HG03457 (cell line): ENCODE results near the gene YTHDF2.
"Not testable (repeated sequence)": the region's sequence is repeated elsewhere in the genome, so short reads cannot be mapped to it uniquely, and the experiment has no call there.

Experiments used
- ATAC-seq: cut with Tn5 transposase; IDR thresholded peaks from one replicate; pipeline ENCODE4 v1.9.1; 2021; ENCODE audit warnings: moderate number of reproducible peaks; ENCODE audit not compliant: unreplicated experiment

The YTHDF2 gene

DNA sequence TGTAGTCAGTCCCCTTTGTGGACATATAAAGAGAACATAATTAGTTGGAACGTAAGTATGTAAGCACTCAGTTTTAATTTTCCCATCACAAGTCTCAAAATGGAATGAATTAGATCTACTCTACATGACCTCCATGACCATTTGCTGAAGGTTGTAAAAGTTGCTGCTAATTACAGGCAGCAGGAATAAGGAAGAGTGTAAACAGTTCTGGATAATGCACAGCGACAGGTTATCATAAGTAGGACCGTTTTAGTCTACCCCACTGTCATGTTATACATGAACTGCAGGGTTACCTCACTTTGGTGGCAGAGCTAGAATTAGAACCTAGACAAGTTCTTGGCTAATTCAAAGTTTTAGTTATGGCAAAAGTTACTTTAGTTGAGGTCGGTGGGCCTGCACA is 21.7 kb downstream of the YTHDF2 start:
- ATAC-seq, result no peak

DNA sequence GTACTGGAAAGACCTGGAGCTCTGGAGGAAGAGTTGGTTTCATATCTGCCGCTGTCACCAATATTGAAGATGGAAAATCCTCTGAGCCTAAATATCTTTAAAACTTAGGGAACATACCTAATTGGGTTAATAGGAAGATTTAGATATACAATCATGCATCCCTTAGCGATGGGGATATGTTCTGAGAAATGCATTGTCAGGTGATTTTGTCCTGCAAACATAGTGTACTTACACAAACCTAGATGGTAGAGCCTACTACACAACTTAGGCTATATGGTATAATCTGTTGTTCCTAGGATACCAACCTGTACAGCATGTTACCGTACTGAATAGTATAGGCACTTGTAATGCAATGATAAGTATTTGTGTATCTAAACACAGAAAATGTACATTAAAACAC is 22.5 kb downstream of the YTHDF2 start:
- no peak for ATAC-seq

DNA sequence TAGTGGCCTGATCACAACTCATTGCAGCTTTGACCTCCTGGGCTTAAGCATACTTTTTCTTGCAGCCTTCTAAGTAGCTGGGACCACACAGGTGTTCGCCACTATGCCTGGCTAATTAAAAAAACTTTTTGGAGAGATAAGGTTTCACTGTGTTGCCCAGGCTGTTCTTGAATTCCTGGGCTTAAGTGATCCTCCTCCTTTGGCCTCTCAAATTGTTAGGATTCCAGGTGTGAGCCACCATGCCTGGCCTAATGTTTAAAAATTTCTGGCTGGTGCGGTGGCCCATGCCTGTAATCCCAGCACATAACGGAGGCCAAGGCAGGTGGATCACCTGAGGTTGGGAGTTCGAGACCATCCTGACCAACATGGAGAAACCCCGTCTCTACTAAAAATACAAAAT is 24.4 kb downstream of the YTHDF2 start:
- ATAC-seq, result no peak

DNA sequence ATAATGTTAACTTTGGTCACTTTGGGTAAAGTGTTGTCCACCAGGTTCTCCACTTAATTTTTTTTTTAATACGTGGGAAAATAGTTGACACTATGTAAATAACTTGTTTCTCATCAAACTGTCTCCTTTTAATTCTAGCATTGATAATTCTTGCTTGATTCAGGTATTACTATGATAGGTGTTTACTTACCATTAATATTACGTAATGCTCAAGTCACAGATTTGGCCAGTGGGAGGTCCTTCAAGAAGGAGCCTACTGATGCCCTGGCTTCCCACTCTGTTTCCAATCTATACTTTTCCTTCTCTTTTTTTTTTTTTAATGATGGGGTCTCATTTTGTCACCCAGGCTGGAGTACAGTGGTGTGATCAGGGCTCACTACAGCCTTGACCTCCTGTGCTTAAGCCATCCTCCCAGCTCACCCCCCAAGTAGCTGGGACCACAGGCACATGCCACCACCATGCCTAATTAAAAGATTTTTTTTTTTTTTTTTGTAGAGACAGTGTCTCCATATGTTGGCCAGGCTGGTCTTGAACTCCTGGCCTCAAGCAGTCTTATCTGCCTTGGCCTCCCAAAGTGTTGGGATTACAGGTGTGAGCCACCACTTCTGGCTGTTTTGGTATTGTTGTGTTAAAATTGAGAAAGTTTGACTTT is 29.9 kb downstream of the YTHDF2 start:
- ATAC-seq, result no peak

DNA sequence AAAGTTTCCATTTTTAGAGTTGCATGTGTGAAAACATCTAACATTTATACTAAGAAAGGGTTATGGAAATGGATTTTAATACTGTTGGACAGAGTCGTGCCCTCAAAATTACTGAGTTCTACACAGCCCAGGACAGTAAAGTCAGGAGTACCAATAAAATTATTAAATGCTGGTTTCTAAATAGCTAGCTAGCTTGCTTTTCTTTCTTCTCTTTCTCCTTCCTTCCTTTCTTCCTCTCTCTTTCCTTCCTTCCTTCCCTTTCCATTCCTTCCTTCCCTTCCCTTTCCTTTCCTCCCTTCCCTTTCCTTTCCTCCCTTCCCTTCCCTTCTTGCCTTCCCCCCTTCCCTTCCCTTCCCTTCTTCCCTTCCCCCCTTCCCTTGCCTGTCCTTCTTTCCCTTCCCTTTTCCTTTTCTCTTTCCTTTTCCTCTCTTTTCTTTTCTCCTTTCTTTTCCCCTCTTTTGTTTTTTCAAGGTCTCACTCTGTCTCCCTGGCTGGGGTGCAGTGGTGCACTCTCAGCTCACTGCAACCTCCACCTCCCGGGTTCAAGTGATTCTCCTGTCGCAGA is 33.9 kb downstream of the YTHDF2 start:
- ATAC-seq, result no peak

DNA sequence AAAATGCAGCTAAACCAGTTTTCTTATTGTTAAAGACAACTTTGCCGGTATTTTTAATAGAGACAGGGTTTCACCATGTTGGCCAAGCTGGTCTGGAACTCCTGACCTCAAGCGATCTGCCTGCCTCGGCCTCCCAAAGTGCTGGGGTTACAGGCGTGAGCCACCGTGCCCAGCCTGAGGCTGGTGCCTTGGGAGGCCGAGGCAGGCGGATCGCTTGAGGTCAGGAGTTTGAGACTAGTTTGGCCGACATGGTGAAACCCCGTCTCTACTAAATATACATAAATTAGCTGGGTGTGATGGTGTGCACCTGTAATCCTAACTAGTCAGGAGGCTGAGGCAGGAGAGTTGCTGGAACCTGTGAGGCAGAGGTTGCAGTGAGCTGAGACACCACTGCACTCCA is 35.2 kb downstream of the YTHDF2 start:
- not testable (repeated sequence) for ATAC-seq

DNA sequence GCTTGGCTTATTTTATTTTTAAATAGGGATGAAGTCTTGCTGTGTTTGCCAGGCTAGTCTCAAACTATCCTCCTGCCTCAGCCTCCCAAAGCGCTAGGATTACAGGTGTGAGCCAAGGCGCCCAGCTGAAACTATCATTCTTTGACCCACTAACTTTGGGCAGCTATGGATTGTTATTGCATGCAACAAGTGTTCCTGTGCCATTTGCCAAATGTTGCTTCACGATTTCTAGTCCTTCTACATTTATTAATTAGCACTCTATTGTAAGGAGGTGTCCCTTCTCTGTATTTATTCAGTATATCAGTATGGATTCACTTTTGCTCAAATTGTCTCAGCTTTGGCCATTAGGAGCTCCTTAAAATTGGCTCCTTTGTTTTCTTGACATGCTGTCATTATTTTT is 36.4 kb downstream of the YTHDF2 start:
- no peak for ATAC-seq

DNA sequence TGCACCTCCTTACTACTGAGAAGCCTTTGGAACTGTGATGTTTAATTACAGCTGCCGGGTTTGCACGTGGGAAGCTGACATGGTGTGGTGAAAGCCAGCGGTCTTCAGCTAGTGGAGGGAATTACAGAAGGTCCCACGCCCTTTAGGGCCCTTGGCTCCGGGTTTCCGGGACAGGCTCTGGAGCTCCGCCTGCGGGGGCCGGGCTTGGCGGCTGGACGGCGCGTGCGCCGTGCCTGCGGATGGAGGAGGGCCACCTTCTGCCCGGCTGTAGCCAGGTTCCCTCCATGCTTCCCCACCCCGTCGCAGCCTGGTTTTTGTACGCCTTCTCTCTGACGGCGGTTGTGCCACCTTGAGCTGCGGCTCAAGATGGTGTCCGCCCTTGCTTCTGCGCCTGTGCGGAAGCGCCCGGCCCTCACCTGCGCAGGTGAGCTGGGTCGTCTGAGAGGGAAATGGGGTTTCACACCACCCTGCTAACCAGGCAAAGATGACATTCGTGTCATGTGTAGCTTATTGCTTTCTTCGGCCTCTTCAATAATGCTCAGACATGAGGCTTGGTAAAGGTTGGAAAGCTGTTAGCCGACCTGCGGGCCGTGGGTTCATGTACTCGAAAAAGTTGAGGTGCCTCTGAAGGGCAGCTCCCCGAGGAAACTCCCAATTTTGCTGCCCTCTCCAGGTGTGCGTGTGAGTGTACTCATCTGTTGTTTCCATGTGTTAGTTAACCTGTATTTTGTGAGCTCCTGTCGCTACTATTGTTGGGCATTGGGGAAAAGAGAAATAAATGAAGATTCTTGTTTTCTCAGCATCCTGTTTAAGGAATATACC is 38.6 kb downstream of the YTHDF2 start:
- no peak for ATAC-seq

DNA sequence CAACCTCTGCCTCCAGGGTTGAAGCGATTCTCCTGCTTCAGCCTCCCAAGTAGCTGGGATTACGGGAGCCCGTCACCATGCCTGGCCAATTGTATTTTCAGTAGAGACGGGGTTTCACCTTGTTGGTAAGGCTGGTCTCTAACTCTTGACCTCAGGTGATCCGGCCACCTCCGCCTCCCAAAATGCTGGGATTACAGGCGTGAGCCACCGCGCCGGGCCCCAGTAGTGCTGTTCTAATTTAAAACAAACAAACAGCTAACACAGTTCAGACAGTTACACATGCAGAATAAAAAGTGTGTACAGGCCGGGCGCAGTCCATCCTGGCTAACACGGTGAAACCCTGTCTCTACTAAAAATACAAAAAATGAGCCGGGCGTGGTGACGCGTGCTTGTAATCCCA is 39.6 kb downstream of the YTHDF2 start:
- no peak for ATAC-seq

- no peak for ATAC-seq
Measured at GRCh38 chr1:28778021-28778420, 41.3 kb downstream of the YTHDF2 start.

- no peak for ATAC-seq
Measured at GRCh38 chr1:28779751-28780408, 43.1 kb downstream of the YTHDF2 start.

- no peak for ATAC-seq
Measured at GRCh38 chr1:28781305-28781704, 44.6 kb downstream of the YTHDF2 start.

DNA sequence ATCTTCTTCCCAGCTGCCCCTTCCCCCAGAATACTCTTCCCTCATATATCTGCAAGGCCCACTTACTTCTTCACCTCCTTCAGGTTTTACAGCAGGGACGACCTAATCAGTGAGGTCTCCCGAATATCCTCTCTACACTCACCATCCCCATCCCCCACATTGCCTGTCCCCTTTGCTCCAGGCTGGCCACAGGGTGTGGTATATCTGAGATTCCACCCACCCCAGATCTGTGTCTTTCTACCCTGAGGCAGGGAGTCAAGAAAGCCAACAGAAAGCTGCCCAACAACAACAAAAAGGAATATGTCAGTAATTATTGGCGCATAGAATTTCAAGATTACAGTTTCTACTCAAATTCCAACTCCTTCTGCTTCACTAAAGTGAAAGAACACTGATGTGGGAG is 45.3 kb downstream of the YTHDF2 start:
- ATAC-seq, result no peak

DNA sequence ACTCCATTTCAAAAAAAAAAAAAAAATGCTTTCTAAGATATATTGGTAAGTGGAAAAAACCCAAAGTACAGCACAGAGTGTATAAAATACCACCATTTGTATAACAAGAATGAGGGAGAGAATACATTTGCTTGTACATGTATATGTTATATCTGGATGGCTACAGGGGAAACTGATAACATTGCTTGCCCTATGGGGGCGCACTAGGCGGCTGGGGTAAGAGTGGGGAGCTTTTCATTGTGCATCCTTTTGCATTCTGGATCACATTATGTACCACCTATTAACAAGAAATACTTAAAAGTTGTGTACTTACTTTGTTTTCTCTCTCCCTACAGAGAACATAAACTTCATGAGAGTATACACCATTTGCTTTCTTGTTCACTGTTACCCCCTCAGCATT is 46.6 kb downstream of the YTHDF2 start:
- ATAC-seq, result no peak

DNA sequence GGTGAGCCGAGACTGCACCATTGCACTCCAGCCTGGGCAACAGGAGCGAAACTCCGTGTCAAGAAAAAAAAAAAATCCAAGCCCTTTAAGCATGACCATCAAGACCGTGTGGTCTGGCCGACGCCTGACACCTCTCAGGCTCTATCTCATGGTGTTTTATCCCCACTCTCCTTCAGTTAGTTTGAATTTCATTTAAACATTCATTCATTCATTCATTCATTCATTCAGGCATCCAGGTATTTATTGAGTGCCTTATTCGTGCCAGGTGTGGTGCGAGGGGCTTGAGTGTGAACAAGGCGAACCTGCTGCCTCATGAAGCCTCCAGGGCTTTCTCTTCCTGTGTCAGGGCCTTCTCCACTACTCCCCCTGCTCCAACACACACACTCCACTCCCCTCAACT is 52.7 kb downstream of the YTHDF2 start:
- ATAC-seq, result no peak

DNA sequence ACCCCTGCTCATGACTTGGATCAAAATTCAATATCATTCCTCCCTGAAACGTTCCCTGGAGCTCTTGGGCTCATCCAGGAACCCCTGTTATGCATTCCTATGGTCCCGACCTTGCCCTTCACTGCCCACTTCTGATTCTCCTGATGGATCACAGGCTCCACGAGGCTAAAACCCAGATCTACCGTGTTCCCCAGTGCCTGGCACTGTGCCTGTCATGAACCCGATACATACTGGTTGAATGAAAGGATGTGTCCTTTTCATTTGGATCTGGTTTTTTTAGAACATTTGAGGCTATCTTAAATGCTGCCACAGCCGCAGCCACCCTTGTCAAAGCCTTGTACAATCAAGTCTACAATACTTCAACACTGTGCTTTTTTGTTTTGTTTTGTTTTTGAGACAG is 53.1 kb downstream of the YTHDF2 start:
- no peak for ATAC-seq

DNA sequence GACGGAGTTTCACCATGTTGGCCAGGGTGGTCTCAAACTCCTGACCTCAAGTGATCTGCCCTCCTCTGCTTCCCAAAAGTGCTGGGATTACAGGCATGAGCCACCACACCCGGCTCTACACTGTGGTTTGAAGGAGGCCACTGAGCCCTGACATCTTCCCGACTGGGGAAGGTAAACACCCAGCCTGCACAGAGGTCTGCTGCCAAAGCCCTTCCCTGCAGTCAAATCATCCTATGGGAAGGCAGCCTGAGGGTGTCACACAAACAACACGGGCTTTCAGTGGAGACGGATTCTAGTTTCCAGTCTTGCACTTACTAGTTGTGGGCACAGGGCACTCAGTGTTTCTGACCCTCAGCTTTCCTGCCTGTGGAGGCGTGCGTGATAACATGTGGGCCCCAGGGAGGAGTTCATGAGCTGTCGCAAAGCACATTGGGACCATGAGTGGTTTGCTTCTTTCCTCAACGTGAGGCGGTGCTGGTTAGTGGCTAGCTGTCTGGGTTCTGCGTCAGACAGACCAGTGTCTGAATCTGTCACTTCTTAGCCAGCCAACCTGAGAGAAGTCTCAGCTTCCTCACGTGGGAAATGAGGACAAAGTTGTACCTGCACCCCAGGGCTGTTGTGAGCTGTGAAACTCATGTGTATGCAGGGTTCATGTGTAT is 53.8 kb downstream of the YTHDF2 start:
- ATAC-seq, result no peak

- ATAC-seq, result not testable (repeated sequence)
Measured at GRCh38 chr1:28791929-28792328, 55.2 kb downstream of the YTHDF2 start.

DNA sequence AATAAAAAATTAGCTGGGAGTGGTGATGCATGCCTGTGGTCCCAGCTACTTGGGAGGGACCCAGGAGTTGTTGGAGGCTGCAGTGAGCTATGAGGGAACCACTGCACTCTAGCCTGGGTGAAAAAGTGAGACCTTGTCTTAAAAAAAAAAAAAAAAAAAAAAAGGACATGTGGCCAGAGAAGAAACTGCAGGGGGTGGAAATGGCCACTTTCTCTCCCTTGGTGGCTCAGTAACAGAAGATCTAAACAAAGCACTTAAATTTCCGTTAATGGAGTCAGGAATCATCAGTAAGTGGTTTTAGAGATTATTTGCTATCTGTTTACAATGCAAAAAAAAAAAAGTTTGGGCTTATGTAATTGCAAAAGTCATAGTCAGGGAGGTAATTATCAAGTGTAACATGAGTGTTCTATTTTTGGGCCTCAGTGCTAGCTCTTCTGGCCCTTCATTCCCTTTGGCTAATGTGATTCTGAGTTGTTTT is 55.9 kb downstream of the YTHDF2 start:
- ATAC-seq, result no peak

- ATAC-seq, result not testable (repeated sequence)
Measured at GRCh38 chr1:28794582-28794981, 57.8 kb downstream of the YTHDF2 start.
